A673 (cell line): ENCODE results near the gene EEIG2. TPM values are rescaled to one million over a fixed set of nuclear protein-coding genes. Genes with fewer than 3 reads are reported as not detected.

Experiments
- BruUV-seq: library from RNA; stranded (reverse); fragments of 400-500 nt; replicated peaks from 2 replicates; lab custom pipeline; 2021; lab: Mats Ljungman, UMichigan
- CTCF ChIA-PET: fragments of 300-600 bp; sonication (Branson Sonifier 250); formaldehyde crosslinking; loops from one replicate; lab custom pipeline; 2022; ENCODE audit warnings: antibody characterized with exemption; lab: Charles Lee
- POLR2A ChIA-PET: fragments of 300-600 bp; sonication (Branson Sonifier 250); formaldehyde crosslinking; loops from one replicate; lab custom pipeline; 2022; ENCODE audit warnings: antibody characterized with exemption; ENCODE audit not compliant: low non-redundant PET; lab: Charles Lee
- DNase-seq: peaks from one replicate; pipeline ENCODE4 v3.0.0-alpha.2; 2015; ENCODE audit warnings: low spot score
- H3K27ac ChIP-seq: fragments of 200-600 bp; sonication (generic); 2 replicates; pipeline ENCODE4 v1.5.1; 2016; ENCODE audit warnings: mixed run types, low read depth, mild to moderate bottlenecking, mixed read lengths, antibody characterized with exemption, low read length; ENCODE audit not compliant: poor library complexity, severe bottlenecking
- H3K27me3 ChIP-seq: fragments of 200-600 bp; sonication (generic); replicated peaks from 2 replicates; pipeline ENCODE4 v1.6.1; 2017; ENCODE audit warnings: mixed run types, low read depth, mild to moderate bottlenecking, mixed read lengths, antibody characterized with exemption, low read length; ENCODE audit not compliant: insufficient read depth, poor library complexity
- H3K36me3 ChIP-seq: fragments of 200-600 bp; sonication (generic); 2 replicates; pipeline ENCODE4 v1.6.1; 2016; ENCODE audit warnings: mixed run types, mild to moderate bottlenecking, mixed read lengths, antibody characterized with exemption, low read length; ENCODE audit not compliant: insufficient read depth, poor library complexity, severe bottlenecking
- H3K4me1 ChIP-seq: fragments of 200-600 bp; sonication (generic); 2 replicates; pipeline ENCODE4 v1.6.1; 2017; ENCODE audit warnings: mixed run types, mild to moderate bottlenecking, mixed read lengths, antibody characterized with exemption, low read length; ENCODE audit not compliant: insufficient read depth, poor library complexity, severe bottlenecking
- H3K4me3 ChIP-seq: fragments of 200-600 bp; sonication (generic); 2 replicates; pipeline ENCODE4 v1.5.1; 2016; ENCODE audit warnings: low read depth, mixed run types, mild to moderate bottlenecking, mixed read lengths, low read length; ENCODE audit not compliant: poor library complexity, severe bottlenecking
- H3K9me3 ChIP-seq: fragments of 200-600 bp; sonication (generic); 2 replicates; pipeline ENCODE4 v1.6.1; 2016; ENCODE audit warnings: mixed run types, low read depth, mild to moderate bottlenecking, mixed read lengths, antibody characterized with exemption, low read length; ENCODE audit not compliant: poor library complexity, severe bottlenecking
- CTCF ChIP-seq: fragments of 300-800, 200-600 bp; sonication (generic); conservative IDR thresholded peaks from 2 replicates; pipeline ENCODE4 v1.5.1; 2017; ENCODE audit warnings: low read depth, mild to moderate bottlenecking, antibody characterized with exemption, low read length, moderate library complexity, mixed read lengths
- EZH2 ChIP-seq: fragments of 200-600 bp; sonication (generic); IDR thresholded peaks from 2 replicates; pipeline ENCODE4 v1.6.1; 2017; ENCODE audit warnings: borderline replicate concordance, low read depth, mild to moderate bottlenecking, mixed read lengths, antibody characterized with exemption, low read length; ENCODE audit not compliant: poor library complexity, severe bottlenecking
- intact Hi-C: fragments of 100-400 bp; cut with micrococcal nuclease; formaldehyde crosslinking; loops from one replicate; pipeline ENCODE4 v1.10.0; 2022; ENCODE audit not compliant: unreplicated experiment
- total RNA-seq: library from RNA; stranded (reverse); gene quantifications from 2 replicates; pipeline ENCODE4 v1.2.3, GENCODE V29; 2021

Gene EEIG2
- total RNA-seq, 1 experiment from 2014 or later = 14.6 TPM

GRCh38 chr1:108570998-108571401 is 11.1 kb downstream of the EEIG2 start:
- peaks cover 7% of the 10 kb centered on the region for H3K4me1 ChIP-seq
- H3K4me3 ChIP-seq = no peak overlapping the region
- peaks cover 7% of the 10 kb centered on the region for H3K9me3 ChIP-seq
- POLR2A ChIA-PET = no interaction called here
- TF ChIP-seq EZH2 = no peak
- TF ChIP-seq CTCF = no peak
- CTCF ChIA-PET = no interaction called here
- no peak overlapping the region for H3K27ac ChIP-seq
- H3K27me3 ChIP-seq = no peaks in the 10 kb centered on the region
- intact Hi-C loops = no loop called here
- no peak for DNase-seq
- no TSS peak for BruUV-seq
- no peaks in the 10 kb centered on the region for H3K36me3 ChIP-seq

GRCh38 chr1:108572182-108572581 is 12.3 kb downstream of the EEIG2 start:
- no peak for DNase-seq
- BruUV-seq = no TSS peak
- Histone ChIP-seq H3K36me3 (no peaks in the 10 kb centered on the region), H3K9me3 (peaks cover 7% of the 10 kb centered on the region), H3K27ac (no peak overlapping the region), H3K4me1 (peaks cover 7% of the 10 kb centered on the region), H3K4me3 (no peak overlapping the region), H3K27me3 (no peaks in the 10 kb centered on the region)
- POLR2A ChIA-PET = no interaction called here
- CTCF ChIA-PET = no interaction called here
- intact Hi-C loops = no loop called here
- TF ChIP-seq EZH2 (no peak), CTCF (no peak)

- POLR2A ChIA-PET = no interaction called here
- H3K4me3 ChIP-seq = no peak overlapping the region
- H3K4me1 ChIP-seq = peaks cover 7% of the 10 kb centered on the region
- DNase-seq = no peak
- CTCF ChIA-PET = no interaction called here
- peaks cover 7% of the 10 kb centered on the region for H3K9me3 ChIP-seq
- TF ChIP-seq CTCF = no peak
- no peak for TF ChIP-seq EZH2
- no TSS peak for BruUV-seq
- H3K27me3 ChIP-seq = no peaks in the 10 kb centered on the region
- H3K36me3 ChIP-seq = no peaks in the 10 kb centered on the region
- intact Hi-C loops = no loop called here
- H3K27ac ChIP-seq = no peak overlapping the region
Observed at GRCh38 chr1:108573183-108573582, 13.3 kb downstream of the EEIG2 start.
